OCI-LY3 (cell line): ENCODE measurements around the gene ROCK2.
A peak's percentile ranks its signal among the peaks of the same experiment; 100 is the strongest.

ENCODE experiments used
- H2AFZ ChIP-seq: fragments of 200-600, 300-600 bp; shearing (Covaris generic); 2 replicates; pipeline ENCODE4 v1.6.0; 2014; ENCODE audit warnings: antibody characterized with exemption, low read depth, low read length
- H3K27ac ChIP-seq: fragments of 200-600, 300-600 bp; sonication (generic); 2 replicates; pipeline ENCODE4 v1.5.1; 2014; ENCODE audit warnings: mild to moderate bottlenecking, low read length, moderate library complexity, mixed read lengths
- H3K27me3 ChIP-seq: fragments of 200-600, 300-600 bp; sonication (generic); 2 replicates; pipeline ENCODE4 v1.6.1; 2014; ENCODE audit warnings: low read depth, low read length, mixed read lengths
- H3K36me3 ChIP-seq: fragments of 200-600, 300-600 bp; sonication (generic); replicated peaks from 2 replicates; pipeline ENCODE3; 2014; ENCODE audit warnings: low read depth, low read length, mixed read lengths
- H3K4me1 ChIP-seq: fragments of 300-600, 200-600 bp; sonication (generic); 2 replicates; pipeline ENCODE4 v1.6.1; 2014; ENCODE audit warnings: low read length, mixed read lengths
- H3K4me2 ChIP-seq: fragments of 200-600, 300-600 bp; sonication (generic); 2 replicates; pipeline ENCODE4 v1.6.1; 2014; ENCODE audit warnings: low read length, mixed read lengths
- H3K4me3 ChIP-seq: fragments of 300-600, 200-600 bp; sonication (generic); 2 replicates; pipeline ENCODE4 v1.5.1; 2014; ENCODE audit warnings: antibody characterized with exemption, mild to moderate bottlenecking, low read length, moderate library complexity
- H3K79me2 ChIP-seq: fragments of 300-600, 200-600 bp; shearing (Covaris generic); 2 replicates; pipeline ENCODE4 v1.6.1; 2014; ENCODE audit warnings: mild to moderate bottlenecking, low read length, mixed read lengths
- H3K9ac ChIP-seq: fragments of 300-600, 200-600 bp; shearing (Covaris generic); 2 replicates; pipeline ENCODE4 v1.6.0; 2014; ENCODE audit warnings: mild to moderate bottlenecking, low read length, moderate library complexity
- H3K9me3 ChIP-seq: fragments of 200-600, 300-600 bp; shearing (Covaris generic); 2 replicates; pipeline ENCODE4 v1.6.1; 2014; ENCODE audit warnings: low read length, mixed read lengths; ENCODE audit not compliant: insufficient read depth
- H4K20me1 ChIP-seq: fragments of 200-600, 300-600 bp; sonication (generic); 2 replicates; pipeline ENCODE4 v1.6.1; 2016; ENCODE audit warnings: low read length, mixed read lengths; ENCODE audit not compliant: insufficient read depth
- CTCF ChIP-seq: fragments of 200-600, 300-600 bp; sonication (generic); IDR thresholded peaks from 2 replicates; pipeline ENCODE4 v1.5.1; 2014; ENCODE audit warnings: antibody characterized with exemption, low read length, low read depth
- EZH2phosphoT487 ChIP-seq: fragments of 200-600 bp; shearing (Covaris generic); IDR thresholded peaks from 2 replicates; pipeline ENCODE4 v1.6.1; 2018; ENCODE audit warnings: antibody characterized with exemption, mixed run types, low read depth

ROCK2 gene

DNA sequence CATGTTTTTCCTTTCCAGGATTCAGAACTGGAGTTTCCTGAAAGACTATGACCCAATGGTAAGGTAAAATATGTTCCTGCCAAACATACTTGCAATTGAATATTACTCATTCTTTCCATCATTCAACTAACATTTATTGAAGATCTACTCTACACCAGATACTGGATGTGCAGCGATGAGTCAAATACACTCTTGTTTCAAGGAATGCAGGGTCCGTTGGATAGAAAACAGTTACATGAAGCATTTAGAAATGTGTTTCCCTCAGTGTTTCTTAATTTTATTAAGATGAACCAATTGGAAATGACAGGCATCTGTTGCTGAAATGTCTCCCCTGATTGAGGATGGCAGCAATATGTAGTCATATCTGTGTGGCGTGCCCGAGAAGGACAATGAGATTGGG is 203.9 kb downstream of the ROCK2 start:
- H3K27ac ChIP-seq = no peak overlapping the region
- peaks cover 11% of the 10 kb centered on the region for H3K27me3 ChIP-seq
- H3K4me1 ChIP-seq = peaks cover 5% of the 10 kb centered on the region
- no peaks in the 10 kb centered on the region for H3K79me2 ChIP-seq
- no peak overlapping the region for H3K9ac ChIP-seq
- no peaks in the 10 kb centered on the region for H4K20me1 ChIP-seq
- no peaks in the 10 kb centered on the region for H3K9me3 ChIP-seq
- no peak overlapping the region for H3K4me2 ChIP-seq
- no peak overlapping the region for H3K4me3 ChIP-seq
- TF ChIP-seq EZH2phosphoT487 (no peak), CTCF (no peak)
- H3K36me3 ChIP-seq = no peaks in the 10 kb centered on the region
- no peak overlapping the region for H2AFZ ChIP-seq

DNA sequence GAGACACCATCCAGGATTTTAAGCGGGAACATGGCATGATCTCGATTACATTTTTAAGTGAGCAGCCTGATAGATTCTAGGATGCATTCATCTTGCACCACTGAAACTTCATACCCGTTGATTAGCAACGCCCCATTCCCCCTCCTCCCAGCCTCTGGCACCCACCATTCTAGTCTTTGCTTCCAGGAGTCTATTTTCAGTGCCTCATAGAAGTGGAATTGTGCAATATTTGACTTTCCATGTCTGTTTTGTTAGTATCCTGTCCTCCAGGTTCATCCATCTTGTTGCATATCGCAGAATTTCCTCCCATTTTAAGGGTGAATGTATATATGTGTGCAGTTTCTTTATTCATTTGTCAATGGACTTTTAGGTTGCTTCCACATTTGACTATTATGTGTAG is 210.1 kb downstream of the ROCK2 start:
- no peak for TF ChIP-seq CTCF
- TF ChIP-seq EZH2phosphoT487 = no peak
- Histone ChIP-seq H3K9me3 (no peaks in the 10 kb centered on the region), H3K4me3 (no peak overlapping the region), H3K27me3 (no peaks in the 10 kb centered on the region), H3K9ac (no peak overlapping the region), H3K4me2 (no peak overlapping the region), H4K20me1 (no peaks in the 10 kb centered on the region), H3K79me2 (no peaks in the 10 kb centered on the region), H3K4me1 (peaks cover 26% of the 10 kb centered on the region), H2AFZ (no peak overlapping the region), H3K27ac (no peak overlapping the region), H3K36me3 (no peaks in the 10 kb centered on the region)

DNA sequence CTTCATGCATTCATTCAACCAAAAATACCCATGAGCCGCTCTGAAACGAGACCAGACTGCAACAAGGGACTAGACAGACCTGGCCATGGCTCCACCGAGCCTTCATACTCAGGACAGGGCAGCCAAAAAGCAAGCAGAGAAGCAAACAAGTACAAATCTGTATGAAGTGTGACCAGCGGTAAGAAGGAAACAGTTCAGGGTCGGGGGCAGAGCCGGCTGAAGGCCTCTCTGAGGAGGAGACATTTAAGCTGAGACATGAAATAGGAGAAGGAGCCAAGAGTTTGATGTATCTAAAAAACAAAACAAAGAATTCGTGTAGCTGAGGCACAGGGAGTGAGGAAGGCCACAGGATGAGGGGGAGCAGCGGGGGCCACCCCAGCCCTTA is 210.5 kb downstream of the ROCK2 start:
- H3K4me3 ChIP-seq = no peak overlapping the region
- no peak overlapping the region for H3K27ac ChIP-seq
- H3K27me3 ChIP-seq = no peaks in the 10 kb centered on the region
- TF ChIP-seq EZH2phosphoT487 (no peak), CTCF (no peak)
- no peak overlapping the region for H3K9ac ChIP-seq
- H3K4me1 ChIP-seq = peaks cover 26% of the 10 kb centered on the region
- H4K20me1 ChIP-seq = no peaks in the 10 kb centered on the region
- no peaks in the 10 kb centered on the region for H3K9me3 ChIP-seq
- no peak overlapping the region for H2AFZ ChIP-seq
- no peaks in the 10 kb centered on the region for H3K79me2 ChIP-seq
- H3K4me2 ChIP-seq = no peak overlapping the region
- H3K36me3 ChIP-seq = no peaks in the 10 kb centered on the region

DNA sequence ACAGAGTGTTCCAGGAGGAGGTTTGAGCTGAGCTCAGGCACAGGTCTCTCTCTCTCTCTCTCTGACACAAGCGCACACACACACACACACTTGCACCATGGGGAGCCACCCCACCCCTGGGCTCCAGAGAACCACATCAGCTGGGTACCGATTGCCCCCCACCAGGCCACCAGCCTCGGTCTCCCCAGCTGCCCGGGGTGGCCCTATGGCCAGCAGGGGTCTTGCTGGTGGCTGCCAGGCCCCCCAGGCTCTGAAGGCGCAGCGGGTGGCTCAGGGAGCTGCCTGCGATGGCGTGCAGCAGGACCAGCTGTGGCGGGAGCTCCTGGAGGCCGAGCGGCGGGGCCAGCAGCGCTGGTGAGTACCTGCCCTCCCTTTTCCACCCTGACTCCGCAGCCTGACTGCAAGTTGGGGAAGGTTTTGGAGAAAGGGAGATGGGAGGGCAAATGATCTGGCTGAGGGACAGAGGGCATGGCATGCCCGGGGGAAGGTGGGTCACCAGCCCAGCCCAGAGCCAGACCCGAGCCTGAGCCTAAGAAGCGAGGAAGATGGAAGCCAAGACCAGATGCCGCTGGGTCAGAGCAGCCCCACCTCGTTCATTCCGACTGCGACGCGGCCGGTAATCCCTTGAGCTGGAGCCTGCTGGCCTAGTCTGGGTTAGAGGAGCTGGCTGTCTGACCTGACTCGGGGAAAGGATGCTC is 211.0 kb downstream of the ROCK2 start:
- Histone ChIP-seq H3K27ac (no peak overlapping the region), H3K27me3 (no peaks in the 10 kb centered on the region), H2AFZ (peak overlapping the region; percentile 97)

More for the DNA sequence above, 211.0 kb downstream of the ROCK2 start:
- peak overlapping the region; percentile 98 for H3K4me2 ChIP-seq
- H3K9me3 ChIP-seq = no peaks in the 10 kb centered on the region
- peak overlapping the region; percentile 86 for H3K4me3 ChIP-seq
- no peaks in the 10 kb centered on the region for H4K20me1 ChIP-seq
- peak overlapping the region; percentile 87 for H3K9ac ChIP-seq
- TF ChIP-seq EZH2phosphoT487 (no peak), CTCF (no peak)
- peaks cover 26% of the 10 kb centered on the region for H3K4me1 ChIP-seq
- no peaks in the 10 kb centered on the region for H3K79me2 ChIP-seq
- no peaks in the 10 kb centered on the region for H3K36me3 ChIP-seq
